ENCODE results near the gene C3. TPM values are rescaled to one million over a fixed set of nuclear protein-coding genes. Genes with fewer than 3 reads are reported as not detected.
"Not testable (repeated sequence)": the region's sequence is repeated elsewhere in the genome, so short reads cannot be mapped to it uniquely, and the experiment has no call there.

C3 gene
- total RNA-seq, 1 donor, result 93.5 TPM

DNA sequence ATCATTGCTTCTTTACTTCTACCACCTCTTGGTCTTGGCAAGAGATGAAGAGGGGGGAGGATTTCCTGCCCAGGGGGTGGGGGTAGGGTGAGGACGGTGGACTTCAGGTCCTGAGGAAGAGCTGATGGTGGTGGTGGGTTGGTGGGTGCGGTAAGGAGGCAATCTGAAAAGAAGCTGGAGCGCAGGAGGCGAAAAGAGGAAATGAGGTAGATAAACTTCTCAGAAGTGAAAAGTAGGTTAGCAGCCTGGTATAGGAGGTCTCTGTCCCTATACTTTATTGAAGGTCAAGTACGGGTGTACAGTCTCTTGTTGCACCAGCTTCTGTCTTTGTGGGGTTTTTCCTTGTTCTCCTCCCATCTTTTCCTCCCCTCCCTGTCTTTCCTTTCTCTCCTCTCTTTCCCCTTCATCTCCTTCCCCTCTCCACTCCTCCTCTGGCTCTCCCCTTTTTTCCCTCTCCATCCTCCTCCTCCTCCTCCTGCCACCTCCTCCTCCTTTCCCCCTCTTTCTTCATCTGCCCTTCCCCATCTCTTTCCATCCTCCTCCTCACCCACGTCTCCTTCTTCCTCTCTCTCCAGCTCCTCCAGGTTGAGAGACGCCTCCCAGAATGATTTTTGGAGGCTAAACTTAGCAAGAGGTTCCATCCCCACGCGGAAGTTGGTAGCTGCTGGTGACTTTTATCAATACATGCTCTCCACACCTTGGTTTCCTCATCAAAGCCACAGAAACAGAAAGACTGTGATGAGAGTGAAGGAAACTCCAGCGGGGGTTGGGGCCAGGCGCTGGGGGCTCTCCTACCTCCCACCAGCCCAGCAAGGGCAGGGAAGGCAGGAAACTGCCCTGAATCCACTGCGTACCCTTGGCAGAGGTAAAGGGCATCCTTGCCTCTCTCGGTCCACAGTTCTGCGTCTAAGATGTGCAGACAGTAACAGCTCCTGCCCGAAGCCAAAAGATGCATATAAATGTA lies 65.8 kb downstream of the C3 start:
- TF ChIP-seq, protein P1, sequence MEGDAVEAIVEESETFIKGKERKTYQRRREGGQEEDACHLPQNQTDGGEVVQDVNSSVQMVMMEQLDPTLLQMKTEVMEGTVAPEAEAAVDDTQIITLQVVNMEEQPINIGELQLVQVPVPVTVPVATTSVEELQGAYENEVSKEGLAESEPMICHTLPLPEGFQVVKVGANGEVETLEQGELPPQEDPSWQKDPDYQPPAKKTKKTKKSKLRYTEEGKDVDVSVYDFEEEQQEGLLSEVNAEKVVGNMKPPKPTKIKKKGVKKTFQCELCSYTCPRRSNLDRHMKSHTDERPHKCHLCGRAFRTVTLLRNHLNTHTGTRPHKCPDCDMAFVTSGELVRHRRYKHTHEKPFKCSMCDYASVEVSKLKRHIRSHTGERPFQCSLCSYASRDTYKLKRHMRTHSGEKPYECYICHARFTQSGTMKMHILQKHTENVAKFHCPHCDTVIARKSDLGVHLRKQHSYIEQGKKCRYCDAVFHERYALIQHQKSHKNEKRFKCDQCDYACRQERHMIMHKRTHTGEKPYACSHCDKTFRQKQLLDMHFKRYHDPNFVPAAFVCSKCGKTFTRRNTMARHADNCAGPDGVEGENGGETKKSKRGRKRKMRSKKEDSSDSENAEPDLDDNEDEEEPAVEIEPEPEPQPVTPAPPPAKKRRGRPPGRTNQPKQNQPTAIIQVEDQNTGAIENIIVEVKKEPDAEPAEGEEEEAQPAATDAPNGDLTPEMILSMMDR (IDR thresholded peaks at IDR 0.05; ENCODE audit: insufficient read depth, low read length), result no peak
- DNase-seq (ENCODE audit: low read depth), result no peak
- H3K4me3 ChIP-seq (ENCODE audit: low read depth, low read length), result no peak overlapping the region

DNA sequence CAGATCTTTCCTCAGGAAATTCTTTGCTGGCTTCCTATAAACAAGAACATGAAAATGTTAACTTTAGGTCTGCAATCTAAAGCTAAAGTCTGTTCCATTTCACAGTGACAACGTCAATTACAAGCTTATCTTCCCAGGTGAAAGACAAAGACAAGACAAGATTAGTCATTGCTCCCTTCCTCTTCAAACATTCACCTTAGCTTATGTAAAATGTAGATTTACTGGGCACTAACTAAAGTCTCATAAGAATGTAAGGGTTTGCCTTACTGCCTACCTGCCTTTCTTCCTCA lies 67.7 kb downstream of the C3 start:
- H3K4me3 ChIP-seq (ENCODE audit: low read depth, low read length), result no peak overlapping the region
- TF ChIP-seq, protein P1 (IDR thresholded peaks at IDR 0.05; ENCODE audit: insufficient read depth, low read length), result no peak
- DNase-seq (ENCODE audit: low read depth), result no peak

DNA sequence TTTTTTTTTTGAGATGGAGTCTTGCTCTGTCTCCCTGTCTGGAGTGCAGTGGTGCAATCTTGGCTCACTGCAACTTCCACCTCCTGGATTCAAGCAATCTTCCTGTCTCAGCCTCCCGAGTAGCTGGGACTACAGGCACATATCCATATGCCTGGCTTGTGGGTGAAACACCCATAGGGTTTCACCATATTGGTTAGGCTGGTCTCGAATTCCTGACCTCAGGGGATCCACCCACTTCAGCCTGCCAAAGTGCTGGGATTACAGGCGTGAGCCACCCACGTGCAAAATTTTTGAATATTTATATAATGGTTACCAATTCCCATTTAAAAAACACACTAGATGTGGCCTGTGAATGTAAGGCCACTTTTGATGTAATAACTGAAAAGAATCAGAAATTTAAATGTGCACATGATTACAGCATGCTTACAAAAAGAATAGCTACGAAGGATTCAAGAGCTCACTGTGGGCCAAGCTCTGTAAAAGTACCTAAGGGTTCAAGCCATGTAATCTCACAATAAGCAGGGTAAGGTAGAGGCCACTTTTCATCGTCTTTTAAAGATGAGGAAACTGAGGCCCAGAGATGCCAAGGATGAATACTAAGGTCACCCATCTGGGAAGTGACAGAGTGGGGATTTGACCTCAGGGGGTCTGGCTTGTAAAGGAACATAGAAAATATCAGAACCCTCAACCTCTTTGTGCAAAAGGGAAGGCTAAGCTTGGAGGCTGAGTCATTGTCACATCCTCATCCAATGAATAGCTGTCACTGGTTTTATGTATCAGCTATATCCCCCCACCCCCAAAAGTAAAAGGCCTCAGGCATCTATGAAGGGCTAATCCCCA lies 68.3 kb downstream of the C3 start:
- no peak overlapping the region for H3K4me3 ChIP-seq (ENCODE audit: low read depth, low read length)
- no peak for DNase-seq (ENCODE audit: low read depth)
- TF ChIP-seq, protein P1 (IDR thresholded peaks at IDR 0.05; ENCODE audit: insufficient read depth, low read length), result no peak

DNA sequence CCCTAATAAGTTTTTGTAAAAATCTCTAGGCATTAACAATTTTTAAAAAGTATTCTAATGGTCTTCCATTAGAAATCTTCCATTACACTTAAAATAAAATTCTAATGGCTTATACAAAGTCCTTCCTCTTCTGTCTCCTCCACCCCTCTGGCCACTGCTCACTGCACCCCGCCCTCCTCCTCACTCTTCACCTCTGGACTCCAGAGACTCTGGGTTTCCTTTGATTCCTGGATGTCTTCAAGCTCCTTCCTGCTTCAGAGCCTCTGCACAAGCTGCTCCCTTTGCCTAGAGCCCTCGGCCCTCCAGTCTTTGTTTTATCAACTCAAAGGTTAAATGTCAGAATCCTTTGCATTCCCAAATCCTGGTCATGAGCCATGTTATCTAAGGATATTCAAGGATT lies 71.3 kb downstream of the C3 start:
- H3K4me3 ChIP-seq (ENCODE audit: low read depth, low read length), result no peak overlapping the region
- TF ChIP-seq, protein P1 (IDR thresholded peaks at IDR 0.05; ENCODE audit: insufficient read depth, low read length), result no peak
- DNase-seq (ENCODE audit: low read depth), result no peak

DNA sequence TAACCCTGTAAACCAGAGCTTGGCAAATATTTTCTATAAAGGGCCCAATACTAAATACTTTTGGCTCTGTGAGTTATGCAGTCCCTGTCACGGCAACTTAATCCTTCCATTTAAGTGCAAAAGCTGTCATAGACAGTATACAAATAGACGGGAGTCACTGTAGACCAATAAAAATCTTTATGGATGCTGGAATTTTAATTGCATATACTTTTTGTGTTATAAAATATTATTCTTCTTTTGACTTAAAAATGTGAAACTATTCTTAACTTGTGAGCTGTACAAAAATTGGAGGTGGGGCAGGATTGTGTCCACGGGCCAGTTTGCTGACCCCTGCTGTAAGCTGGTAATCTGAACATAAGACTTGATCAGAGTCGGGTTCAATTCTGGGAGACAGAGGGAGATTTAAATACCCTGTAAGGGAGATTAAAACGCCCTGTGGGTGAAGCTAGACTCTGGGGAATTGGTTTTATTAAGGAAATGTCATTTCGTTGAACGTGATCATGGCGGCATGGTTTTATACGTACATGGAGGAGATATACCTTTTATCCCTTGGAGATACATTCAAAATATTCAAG lies 72.2 kb downstream of the C3 start:
- TF ChIP-seq, protein P1 (IDR thresholded peaks at IDR 0.05; ENCODE audit: insufficient read depth, low read length), result no peak
- DNase-seq (ENCODE audit: low read depth), result no peak
- no peak overlapping the region for H3K4me3 ChIP-seq (ENCODE audit: low read depth, low read length)

- DNase-seq (ENCODE audit: low read depth), result no peak
- TF ChIP-seq, protein P1 (IDR thresholded peaks at IDR 0.05; ENCODE audit: insufficient read depth, low read length), result no peak
Observed at GRCh38 chr19:6644796-6645195, 75.7 kb downstream of the C3 start.

DNA sequence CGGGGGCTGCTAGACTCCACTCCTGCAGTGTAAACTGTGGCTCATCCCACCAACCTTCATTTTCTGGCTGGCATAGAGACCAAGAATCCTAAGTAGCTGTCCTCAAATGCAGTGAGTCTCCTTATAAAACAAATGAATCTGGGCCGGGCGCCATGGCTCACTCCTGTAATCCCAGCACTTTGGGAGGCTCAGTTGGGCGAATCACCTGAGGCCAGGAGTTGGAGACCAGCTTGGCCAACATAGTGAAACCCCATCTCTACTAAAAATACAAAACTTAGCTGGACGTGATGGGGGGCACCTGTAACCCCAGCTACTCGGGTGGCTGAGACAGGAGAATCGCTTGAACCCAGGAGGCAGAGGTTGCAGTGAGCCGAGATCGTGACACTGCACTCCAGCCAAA lies 80.1 kb downstream of the C3 start:
- not testable (repeated sequence) for H3K4me3 ChIP-seq (ENCODE audit: low read depth, low read length); DNase-seq (ENCODE audit: low read depth)

More at GRCh38 chr19:6644796-6645195, 75.7 kb downstream of the C3 start:
- H3K4me3 ChIP-seq (ENCODE audit: low read depth, low read length), result no peak overlapping the region

Measured in fibroblast of the aortic adventitia (primary cell).